ENCODE measurements around the gene UQCC5.

The UQCC5 gene

GRCh38 chr3:52504977-52505376, 31.4 kb upstream of the UQCC5 start:
- no peak for ATAC-seq
- TF ChIP-seq ESRRG (CRISPR knock-in tag; IDR thresholded peaks at IDR 0.05) (no peak), CSRNP3 (CRISPR knock-in tag; IDR thresholded peaks at IDR 0.05) (no peak), BACH2 (CRISPR knock-in tag; IDR thresholded peaks at IDR 0.05; ENCODE audit: borderline replicate concordance) (no peak), ZFP3 (CRISPR knock-in tag; IDR thresholded peaks at IDR 0.05) (no peak), ARNTL (CRISPR knock-in tag; IDR thresholded peaks at IDR 0.05; ENCODE audit: borderline replicate concordance, low read depth) (no peak), GLIS3 (CRISPR knock-in tag; IDR thresholded peaks at IDR 0.05) (no peak), CSDC2 (CRISPR knock-in tag; IDR thresholded peaks at IDR 0.05) (no peak), TCF4 (CRISPR knock-in tag; IDR thresholded peaks at IDR 0.05; ENCODE audit: borderline replicate concordance) (no peak), CREB5 (CRISPR knock-in tag; IDR thresholded peaks at IDR 0.05; ENCODE audit: low read depth) (no peak), ZC3H10 (CRISPR knock-in tag; IDR thresholded peaks at IDR 0.05) (no peak), TSHZ2 (CRISPR knock-in tag; IDR thresholded peaks at IDR 0.05) (no peak), OSR1 (CRISPR knock-in tag; IDR thresholded peaks at IDR 0.05) (no peak), PPARA (CRISPR knock-in tag; IDR thresholded peaks at IDR 0.05; ENCODE audit: borderline replicate concordance) (no peak), ZFP30 (CRISPR knock-in tag; IDR thresholded peaks at IDR 0.05) (no peak), PATZ1 (CRISPR knock-in tag; IDR thresholded peaks at IDR 0.05; ENCODE audit: borderline replicate concordance) (no peak), TOX (CRISPR knock-in tag; IDR thresholded peaks at IDR 0.05; ENCODE audit: borderline replicate concordance) (no peak), POU6F1 (CRISPR knock-in tag; IDR thresholded peaks at IDR 0.05; ENCODE audit: borderline replicate concordance, low read depth) (no peak)

- ATAC-seq, result no peak
- TF ChIP-seq ESRRG (CRISPR knock-in tag; IDR thresholded peaks at IDR 0.05) (no peak), PPARA (CRISPR knock-in tag; IDR thresholded peaks at IDR 0.05; ENCODE audit: borderline replicate concordance) (no peak), TSHZ2 (CRISPR knock-in tag; IDR thresholded peaks at IDR 0.05) (no peak), CSRNP3 (CRISPR knock-in tag; IDR thresholded peaks at IDR 0.05) (no peak), GLIS3 (CRISPR knock-in tag; IDR thresholded peaks at IDR 0.05) (no peak), PATZ1 (CRISPR knock-in tag; IDR thresholded peaks at IDR 0.05; ENCODE audit: borderline replicate concordance) (no peak), POU6F1 (CRISPR knock-in tag; IDR thresholded peaks at IDR 0.05; ENCODE audit: borderline replicate concordance, low read depth) (no peak)
Measured at GRCh38 chr3:52506266-52506966, 30.0 kb upstream of the UQCC5 start.

All from SK-N-SH treated with all-trans-retinoic acid at 6 μM for 48 hours (cell line).